HCT116 (cell line): ENCODE data around the gene NOL9. TPM values are rescaled to one million over a fixed set of nuclear protein-coding genes. Genes with fewer than 3 reads are reported as not detected.

ENCODE experiments used
- ATAC-seq: fragments of 200-7000 bp; cut with Tn5 transposase; 2 replicates; pipeline ENCODE4 v1.9.1; 2020; ENCODE audit warnings: mild to moderate bottlenecking, moderate library complexity
- BruUV-seq: library from RNA; stranded (reverse); fragments of 400-500 nt; replicated peaks from 2 replicates; lab custom pipeline; 2021; lab: Mats Ljungman, UMichigan
- CTCF ChIA-PET: fragments of 300-600 bp; sonication (Branson Sonifier 250); formaldehyde crosslinking; loops from one replicate; lab custom pipeline; 2021; ENCODE audit warnings: antibody characterized with exemption; lab: Charles Lee
- POLR2A ChIA-PET: fragments of 300-600, 350-600 bp; sonication (Branson Sonifier 250); formaldehyde crosslinking; loops from one replicate; lab custom pipeline; 2021; ENCODE audit warnings: antibody characterized with exemption; lab: Charles Lee
- RAD21 ChIA-PET, 2 experiments: fragments of 300-600 bp; sonication (Branson Sonifier 250); formaldehyde crosslinking; loops; one replicate each; lab custom pipeline; 2023; ENCODE audit warnings: low total read pairs in 2 of 2; ENCODE audit not compliant: uncharacterized antibody in 2 of 2, unreplicated experiment in 2 of 2, low non-redundant PET in 1 of 2; lab: Charles Lee
- DNase-seq: peaks from one replicate; pipeline ENCODE4 v3.0.0-alpha.2; 2010; ENCODE audit warnings: low read depth, low spot score
- H2AFZ ChIP-seq: fragments of 200-600 bp; shearing (Covaris generic), sonication (generic); 2 replicates; pipeline ENCODE4 v1.6.1; 2017; ENCODE audit warnings: low read depth, mixed run types, mixed read lengths, antibody characterized with exemption, low read length; ENCODE audit not compliant: poor library complexity, severe bottlenecking
- H3K27ac ChIP-seq: 2 replicates; pipeline ENCODE4 v1.5.1; 2012; ENCODE audit warnings: low read depth, low read length
- H3K27me3 ChIP-seq: fragments of 200-600 bp; sonication (generic); 2 replicates; pipeline ENCODE4 v1.6.1; 2016; ENCODE audit warnings: mixed run types, low read length, mixed read lengths; ENCODE audit not compliant: insufficient read depth
- H3K36me3 ChIP-seq, 2 experiments: fragments of 200-500 bp in 1 of 2; fragments of 200-600 bp in 1 of 2; sonication (Bioruptor generic) in 1 of 2; sonication (generic) in 1 of 2; 2 replicates each; pipeline versions ENCODE4 v1.5.1 to v1.6.1; 2014 to 2016; ENCODE audit warnings: low read length in 2 of 2, inconsistent platforms in 1 of 2, mixed read lengths in 1 of 2, mixed run types in 1 of 2; ENCODE audit not compliant: insufficient read depth in 2 of 2, control insufficient read depth in 1 of 2
- H3K4me1 ChIP-seq, 2 experiments: fragments of 200-600 bp in 1 of 2; sonication (generic) in 1 of 2; 2 replicates each; pipeline versions ENCODE4 v1.5.1 to v1.6.1; 2012 to 2017; ENCODE audit warnings: low read length in 2 of 2, inconsistent platforms in 1 of 2, mild to moderate bottlenecking in 1 of 2, mixed read lengths in 1 of 2, mixed run types in 1 of 2, moderate library complexity in 1 of 2; ENCODE audit not compliant: insufficient read depth in 2 of 2, control insufficient read depth in 1 of 2
- H3K4me2 ChIP-seq: fragments of 200-600 bp; sonication (generic); 2 replicates; pipeline ENCODE4 v1.6.1; 2017; ENCODE audit warnings: mixed run types, low read length, mixed read lengths
- H3K4me3 ChIP-seq, 2 experiments: fragments of 200-600 bp in 1 of 2; sonication (generic) in 1 of 2; replicated peaks in 1 of 2; 2 replicates each; pipeline ENCODE4 v1.5.1; 2011 to 2016; ENCODE audit warnings: low read length in 2 of 2, control low read depth in 1 of 2, low read depth in 1 of 2, mild to moderate bottlenecking in 1 of 2, mixed read lengths in 1 of 2, mixed run types in 1 of 2
- H3K79me2 ChIP-seq: fragments of 200-600 bp; sonication (generic); 2 replicates; pipeline ENCODE4 v1.6.1; 2017; ENCODE audit warnings: mild to moderate bottlenecking, mixed run types, low read length, moderate library complexity, mixed read lengths; ENCODE audit not compliant: insufficient read depth
- H3K9ac ChIP-seq: fragments of 200-600 bp; sonication (generic); 2 replicates; pipeline ENCODE4 v1.6.1; 2016; ENCODE audit warnings: low read length, mixed read lengths
- H3K9me2 ChIP-seq: fragments of 200-600 bp; sonication (generic), shearing (Covaris generic); 2 replicates; pipeline ENCODE4 v1.6.1; 2017; ENCODE audit warnings: mixed run types, mild to moderate bottlenecking, moderate library complexity; ENCODE audit not compliant: insufficient read depth
- H3K9me3 ChIP-seq, 2 experiments: fragments of 200-500 bp in 1 of 2; fragments of 200-600 bp in 1 of 2; sonication (Bioruptor generic) in 1 of 2; sonication (generic) in 1 of 2; 2 replicates each; pipeline ENCODE4 v1.6.1; 2014 to 2017; ENCODE audit warnings: low read length in 2 of 2, mixed read lengths in 2 of 2, inconsistent platforms in 1 of 2, low read depth in 1 of 2, mild to moderate bottlenecking in 1 of 2, mixed run types in 1 of 2, moderate library complexity in 1 of 2; ENCODE audit not compliant: control insufficient read depth in 1 of 2, insufficient read depth in 1 of 2
- H4K20me1 ChIP-seq: fragments of 200-600 bp; sonication (generic), shearing (Covaris generic); 2 replicates; pipeline ENCODE4 v1.6.1; 2017; ENCODE audit warnings: mixed run types, mild to moderate bottlenecking, moderate library complexity; ENCODE audit not compliant: insufficient read depth
- CBX3 ChIP-seq: IDR thresholded peaks from 2 replicates; pipeline ENCODE4 v1.6.1; 2012; ENCODE audit warnings: low read depth
- EGR1 ChIP-seq: IDR thresholded peaks from 2 replicates; pipeline ENCODE4 v1.6.1; 2012; ENCODE audit warnings: low read depth
- EZH2 ChIP-seq: fragments of 200-600 bp; sonication (generic); IDR thresholded peaks from 2 replicates; pipeline ENCODE4 v1.6.1; 2017; ENCODE audit warnings: antibody characterized with exemption, mixed run types
- EZH2phosphoT487 ChIP-seq: fragments of 200-600 bp; IDR thresholded peaks from 2 replicates; pipeline ENCODE4 v1.6.1; 2018; ENCODE audit warnings: antibody characterized with exemption, borderline replicate concordance
- FOSL1 ChIP-seq: IDR thresholded peaks from 2 replicates; pipeline ENCODE4 v1.6.1; 2012; ENCODE audit warnings: low read depth
- MAX ChIP-seq: IDR thresholded peaks from 2 replicates; pipeline ENCODE4 v1.6.1; 2012
- REST ChIP-seq: IDR thresholded peaks from 2 replicates; pipeline ENCODE4 v1.6.1; 2012; ENCODE audit warnings: low read depth
- SP1 ChIP-seq: IDR thresholded peaks from 2 replicates; pipeline ENCODE4 v1.6.1; 2012; ENCODE audit warnings: low read depth
- ZNF274 ChIP-seq: fragments of 200-500 bp; sonication (Bioruptor generic); IDR thresholded peaks from 2 replicates; pipeline ENCODE4 v1.6.1; 2014; ENCODE audit warnings: mild to moderate bottlenecking, low read depth, low read length, inconsistent platforms
- intact Hi-C: fragments of 100-400 bp; cut with micrococcal nuclease; formaldehyde crosslinking; loops from 2 replicates; pipeline ENCODE4 v1.10.0; 2022
- total RNA-seq: library from RNA; stranded (reverse); gene quantifications from one replicate; pipeline ENCODE4 v1.2.1, GENCODE V29; 2021; ENCODE audit not compliant: unreplicated experiment

The NOL9 gene
- total RNA-seq, 1 experiment from 2014 or later = 46.4 TPM

- POLR2A ChIA-PET = no interaction called here
- DNase-seq = no peak
- peaks cover 0 to 14% of the 10 kb centered on the region in 2 experiments; a peak in 2 of 4 replicates for H3K4me1 ChIP-seq
- no peak overlapping the region for H3K27ac ChIP-seq
- no peaks in the 10 kb centered on the region for H3K36me3 ChIP-seq
- H2AFZ ChIP-seq = no peak overlapping the region
- RAD21 ChIA-PET = no interaction called here
- CTCF ChIA-PET = interaction anchor here (1.4 to 1.7 kb wide), 2 partner anchors 9 to 10 kb away, joined by 4 to 6 read pairs; no protein-coding TSS in a partner anchor
- no peak overlapping the region for H3K9ac ChIP-seq
- H3K79me2 ChIP-seq = no peaks in the 10 kb centered on the region
- BruUV-seq = no TSS peak
- no peaks in the 10 kb centered on the region for H3K9me2 ChIP-seq
- no peak overlapping the region for H3K4me2 ChIP-seq
- no peaks in the 10 kb centered on the region for H3K9me3 ChIP-seq
- H3K27me3 ChIP-seq = no peaks in the 10 kb centered on the region
- TF ChIP-seq SP1 = no peak
- TF ChIP-seq, all 23 proteins: peak for 0
- intact Hi-C loops = no loop called here
- no peak for ATAC-seq
- no peak overlapping the region for H3K4me3 ChIP-seq
- H4K20me1 ChIP-seq = no peaks in the 10 kb centered on the region
These were observed 41.0 kb downstream of the NOL9 start for GRCh38 chr1:6513320-6513801.

GRCh38 chr1:6512908-6513280 lies 41.4 kb downstream of the NOL9 start:
- Histone ChIP-seq H3K27me3 (no peaks in the 10 kb centered on the region), H3K27ac (no peak overlapping the region), H3K4me1 (peaks cover 0 to 14% of the 10 kb centered on the region in 2 experiments; a peak in 2 of 4 replicates), H4K20me1 (no peaks in the 10 kb centered on the region), H3K9ac (no peak overlapping the region), H3K4me3 (no peak overlapping the region), H2AFZ (no peak overlapping the region), H3K9me3 (no peaks in the 10 kb centered on the region), H3K9me2 (no peaks in the 10 kb centered on the region), H3K36me3 (no peaks in the 10 kb centered on the region), H3K79me2 (no peaks in the 10 kb centered on the region), H3K4me2 (no peak overlapping the region)
- ChIA-PET RAD21 (no interaction called here), CTCF (interaction anchor here (1.4 to 1.7 kb wide), 2 partner anchors 10 to 11 kb away, joined by 4 to 6 read pairs; no protein-coding TSS in a partner anchor), POLR2A (no interaction called here)
- DNase-seq = no peak
- intact Hi-C loops = no loop called here
- no peak for ATAC-seq
- BruUV-seq = no TSS peak
- TF ChIP-seq EZH2 = no peak
- no peak for TF ChIP-seq EZH2phosphoT487
- TF ChIP-seq MAX = no peak
- TF ChIP-seq EGR1 = no peak
- no peak for TF ChIP-seq REST
- TF ChIP-seq ZNF274 = no peak
- no peak for TF ChIP-seq FOSL1
- no peak for TF ChIP-seq CBX3
